Bronchial epithelial cell (primary cell): ENCODE data around the gene ARL4C. TPM values are rescaled to one million over a fixed set of nuclear protein-coding genes. Genes with fewer than 3 reads are reported as not detected.
A peak's percentile ranks its signal among the peaks of the same experiment; 100 is the strongest.

Experiments used
- DNase-seq: peaks from one replicate; pipeline ENCODE4 v3.0.0-alpha.2; 2010; ENCODE audit warnings: low read depth
- FAIRE-seq: peaks from 2 replicates; lab custom pipeline; 2011; peaks lifted over from hg19 to GRCh38; lab: Jason Lieb, UNC
- H3K27me3 ChIP-seq: 2 replicates; pipeline ENCODE4 v1.5.1; 2011; ENCODE audit warnings: low read length; ENCODE audit not compliant: control insufficient read depth, insufficient read depth
- H3K36me3 ChIP-seq: 2 replicates; pipeline ENCODE4 v1.5.1; 2011; ENCODE audit warnings: low read length; ENCODE audit not compliant: control insufficient read depth, insufficient read depth
- H3K4me3 ChIP-seq: 2 replicates; pipeline ENCODE4 v1.5.1; 2011; ENCODE audit warnings: mild to moderate bottlenecking, low read depth, low read length, control low read depth
- CTCF ChIP-seq: IDR thresholded peaks from 2 replicates; pipeline ENCODE4 v1.5.1; 2011; ENCODE audit warnings: mild to moderate bottlenecking, moderate library complexity, low read length, control low read depth, inconsistent platforms; ENCODE audit not compliant: insufficient read depth, severe bottlenecking
- total RNA-seq: library from RNA; depleted of rRNA; stranded (reverse); fragments of >200 nt; gene quantifications from 2 replicates; pipeline ENCODE4 v1.2.1, GENCODE V29; 2014

Gene ARL4C, protein sequence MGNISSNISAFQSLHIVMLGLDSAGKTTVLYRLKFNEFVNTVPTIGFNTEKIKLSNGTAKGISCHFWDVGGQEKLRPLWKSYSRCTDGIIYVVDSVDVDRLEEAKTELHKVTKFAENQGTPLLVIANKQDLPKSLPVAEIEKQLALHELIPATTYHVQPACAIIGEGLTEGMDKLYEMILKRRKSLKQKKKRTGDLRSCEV
- 7.8 and 9.5 TPM in 2 replicates for total RNA-seq

DNA sequence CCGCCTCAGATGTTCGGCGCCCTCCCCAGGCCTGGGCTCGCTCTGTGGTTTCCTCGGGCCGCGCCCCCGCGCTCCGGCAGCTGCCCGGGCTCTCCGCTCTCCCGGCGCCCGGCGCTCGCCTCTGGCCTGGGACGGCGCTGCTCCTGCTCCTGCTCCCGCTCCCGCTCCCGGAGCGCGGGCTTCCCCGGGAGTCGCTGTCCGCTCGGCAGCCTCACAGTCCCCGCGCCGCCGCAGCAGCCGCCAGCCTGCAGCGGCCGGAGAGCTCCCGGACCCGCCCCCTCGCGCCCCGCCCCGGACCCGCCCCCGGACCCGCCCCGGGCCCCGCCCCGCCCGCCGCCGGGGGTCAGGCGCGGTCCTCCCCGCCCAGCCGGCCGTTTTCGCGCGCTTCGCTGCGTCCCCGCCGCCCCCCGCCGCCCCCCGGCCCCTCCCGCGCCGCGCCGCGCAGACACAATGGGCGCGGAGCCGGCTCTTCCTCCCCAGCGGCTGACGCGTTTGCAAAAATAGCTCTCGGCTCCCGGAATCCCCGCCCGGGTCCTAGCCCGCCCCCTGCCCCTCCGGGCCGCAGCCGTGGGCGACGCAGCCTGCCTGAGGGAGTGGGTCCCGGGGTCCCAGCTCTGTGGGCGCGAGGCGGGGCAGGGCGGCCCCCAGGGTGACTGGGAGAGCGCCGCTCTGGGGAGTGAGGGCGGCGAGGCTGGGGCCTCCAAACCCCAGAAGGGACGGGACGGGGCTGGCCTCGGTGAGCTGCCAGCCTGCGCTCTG, at the start of gene ARL4C:
Gene ARL4C (minus strand): TSS at position 247 of the 759 bp plus-strand sequence. CDS start 495 bp downstream, outside the sequence.
- Histone ChIP-seq H3K36me3 (no peaks in the 10 kb centered on the region), H3K27me3 (no peaks in the 10 kb centered on the region), H3K4me3 (peak within 1 kb of the TSS; percentile 66)
- TF ChIP-seq CTCF: no peak
- FAIRE-seq (no peak), DNase-seq (peak; percentile 28)

- FAIRE-seq (no peak), DNase-seq (peak; percentile 13)
- Histone ChIP-seq H3K36me3 (no peaks in the 10 kb centered on the region), H3K4me3 (no peak overlapping the region), H3K27me3 (no peaks in the 10 kb centered on the region)
- peak; percentile 92 for TF ChIP-seq CTCF
Observed at GRCh38 chr2:234544659-234545611, 48.1 kb upstream of the ARL4C start.

GRCh38 chr2:234542742-234543141, 45.9 kb upstream of the ARL4C start:
- no peaks in the 10 kb centered on the region for H3K36me3 ChIP-seq
- H3K4me3 ChIP-seq: no peak overlapping the region
- no peak for DNase-seq
- no peak for FAIRE-seq
- H3K27me3 ChIP-seq: no peaks in the 10 kb centered on the region
- TF ChIP-seq CTCF: no peak

DNA sequence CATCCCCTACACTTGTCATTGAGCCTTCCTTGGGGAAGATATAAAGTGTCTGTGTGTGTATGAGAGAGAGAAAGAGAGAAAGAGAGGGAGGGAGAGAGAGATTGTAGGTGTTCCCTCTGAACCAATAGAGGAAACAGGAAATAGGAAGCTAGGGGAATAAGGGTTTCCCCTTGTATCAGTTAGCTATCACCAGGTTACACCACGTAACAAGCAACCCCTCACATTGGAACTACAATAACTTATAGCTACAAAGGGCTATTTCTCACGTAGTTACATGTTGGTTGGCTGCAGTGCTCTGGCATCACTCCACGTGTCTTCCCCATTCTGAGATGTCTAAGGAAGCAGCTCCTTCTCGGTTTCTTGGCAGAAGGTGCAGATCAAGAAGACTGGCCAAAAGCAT, 41.0 kb upstream of the ARL4C start:
- FAIRE-seq: peak; percentile 7
- no peak for DNase-seq
- no peak for TF ChIP-seq CTCF
- Histone ChIP-seq H3K36me3 (no peaks in the 10 kb centered on the region), H3K27me3 (no peaks in the 10 kb centered on the region), H3K4me3 (no peak overlapping the region)

DNA sequence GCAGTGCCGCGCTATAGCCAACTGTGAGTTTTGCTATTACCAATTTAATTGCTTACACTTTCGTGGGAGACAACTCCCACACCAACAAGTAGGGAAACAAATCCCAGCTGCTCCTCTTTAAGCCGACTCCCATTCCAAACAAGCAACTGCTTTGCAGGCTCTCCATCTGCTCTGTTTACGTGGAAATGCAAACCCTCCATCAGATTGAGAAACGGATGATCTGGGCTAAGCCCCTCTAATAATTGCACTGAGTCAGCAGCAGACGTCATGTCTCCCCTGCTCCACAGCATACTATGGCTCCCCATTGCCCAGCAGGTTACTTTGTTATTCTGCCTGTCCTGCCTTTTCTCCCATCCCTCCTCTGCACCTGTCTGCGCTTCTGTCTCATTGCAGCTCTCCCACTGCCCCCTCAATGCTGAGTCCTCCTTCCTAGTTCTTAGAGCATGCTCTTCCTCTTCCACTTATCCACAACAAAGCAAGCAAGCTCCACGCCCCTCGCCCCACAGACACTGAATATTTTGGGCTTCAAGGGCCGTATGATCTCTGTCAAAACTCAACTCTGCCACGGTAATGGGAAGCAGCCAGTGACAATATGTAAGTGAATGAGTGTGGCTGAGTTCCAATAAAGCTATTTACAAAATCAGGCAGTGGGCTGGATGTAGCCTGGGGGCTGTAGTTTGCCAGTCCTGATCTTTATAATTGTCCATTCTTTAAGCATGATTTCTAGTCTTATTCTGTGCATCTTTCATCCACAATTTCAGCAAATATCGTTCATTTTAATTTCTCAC, 39.5 kb upstream of the ARL4C start:
- peak; percentile 23 for FAIRE-seq
- TF ChIP-seq CTCF: no peak
- H3K27me3 ChIP-seq: no peaks in the 10 kb centered on the region
- no peaks in the 10 kb centered on the region for H3K36me3 ChIP-seq
- no peak overlapping the region for H3K4me3 ChIP-seq
- DNase-seq: no peak
